ENCODE measurements around the gene SORT1. TPM values are rescaled to one million over a fixed set of nuclear protein-coding genes. Genes with fewer than 3 reads are reported as not detected.

SORT1 gene
- total and polyA plus RNA-seq, 2 of the 13 experiments (the other 11 are each of a cell fraction or from before 2014, with no cell fraction given): 32.4 to 93.0 TPM

DNA sequence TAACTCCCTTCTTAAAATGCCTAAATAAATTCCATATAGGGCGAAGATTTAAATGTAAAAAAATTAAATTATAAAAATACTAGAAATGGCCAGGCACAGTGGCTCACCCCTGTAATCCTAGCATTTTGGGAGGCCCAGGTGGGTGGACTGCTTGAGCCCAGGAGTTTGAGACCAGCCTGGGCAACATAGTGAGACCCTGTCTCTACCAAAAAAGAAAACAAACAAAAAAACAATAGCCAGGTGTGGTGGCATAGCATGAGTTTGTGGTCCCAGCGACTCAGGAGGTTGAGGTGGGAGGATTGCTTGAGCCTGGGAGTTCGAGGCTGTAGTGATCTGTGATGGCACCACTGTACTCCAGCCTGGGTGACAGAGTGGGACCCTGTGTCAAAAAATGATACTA lies 17.8 kb downstream of the SORT1 start:
- Histone ChIP-seq H3K9ac (ENCODE audit: insufficient read depth, low read depth, low read length) (no peak overlapping the region), H3K4me2 (ENCODE audit: low read depth, low read length) (no peak overlapping the region), H3K36me3 (replicated peaks in 1 of 2; ENCODE audit: control insufficient read depth in 1 of 2, insufficient read depth in 2 of 2, low read length in 2 of 2) (0 out of 5 replicates have a peak, but pooled peaks cover 0 to 5% of the 10 kb centered on the region in 2 experiments), H3K27me3 (ENCODE audit: control insufficient read depth in 1 of 2, insufficient read depth in 2 of 2, low read length in 2 of 2) (no peaks in the 10 kb centered on the region), H3K4me3 (replicated peaks in 1 of 3; ENCODE audit: insufficient read depth in 1 of 3, low read depth in 2 of 3, low read length in 3 of 3) (no peak overlapping the region), H3K9me3 (ENCODE audit: low read length) (no peaks in the 10 kb centered on the region), H3K4me1 (ENCODE audit: insufficient read depth, low read length) (peaks cover 76% of the 10 kb centered on the region), H4K20me1 (ENCODE audit: insufficient read depth, low read length) (0 out of 2 replicates have a peak, but pooled peaks cover 5% of the 10 kb centered on the region), H3K79me2 (ENCODE audit: insufficient read depth, low read length) (peaks cover 88% of the 10 kb centered on the region), H2AFZ (ENCODE audit: low read length) (no peak overlapping the region), H3K27ac (ENCODE audit: extremely low read length, insufficient read depth, low read length) (no peak overlapping the region)
- DNase-seq (ENCODE audit: low spot score) (no peak), ATAC-seq (no peak), FAIRE-seq (no peak)
- intact Hi-C loops (cut with micrococcal nuclease; ENCODE audit: unreplicated experiment): no loop called here
- BruUV-seq (replicated peaks): no TSS peak
- POLR2A ChIA-PET: interaction anchor here (1.1 to 1.9 kb wide), 3 partner anchors 9 to 18 kb away, joined by 3 to 4 read pairs (median 3); partner anchors contain the start of gene SORT1
- TF ChIP-seq ZNF644 (CRISPR knock-in tag; IDR thresholded peaks at IDR 0.05; ENCODE audit: low read depth): no peak
- TF ChIP-seq ZNF121 (CRISPR knock-in tag; IDR thresholded peaks at IDR 0.05): 0 out of 2 replicates have a peak, but pooled peaks have one; percentile 28
- CTCF ChIA-PET (ENCODE audit: low intra/inter-chr PET ratio, low total read pairs): no interaction called here
- in situ Hi-C loops (cut with HindIII; ENCODE audit: extremely low pct_ligation_motif_present, low pct_unique_long_range_greater_than_20kb): no loop called here
- WGBS (ENCODE audit: low lambda C conversion rate): 96% methylated on average over 3 of the region's 3 CpGs

DNA sequence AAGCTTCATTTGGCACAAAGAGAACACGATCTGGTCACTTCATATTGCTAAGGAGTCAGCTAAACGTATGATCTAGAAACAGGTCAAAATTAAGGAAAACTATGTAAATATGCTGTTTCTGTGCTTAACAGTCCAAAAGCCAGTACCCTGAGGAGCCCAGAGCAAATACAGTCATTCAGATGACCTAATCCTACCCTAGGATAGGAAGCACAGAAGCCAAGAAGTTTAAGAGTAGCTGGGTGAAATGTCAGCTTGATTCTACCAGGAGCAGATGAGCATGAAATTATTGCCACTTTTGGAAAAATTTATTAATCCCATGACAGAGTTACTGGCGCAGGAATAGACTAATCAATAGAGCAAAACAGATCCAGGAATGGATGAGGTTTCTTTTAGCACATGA lies 18.3 kb downstream of the SORT1 start:
- no peak for ATAC-seq
- DNase-seq (ENCODE audit: low spot score): no peak
- Histone ChIP-seq H3K4me2 (ENCODE audit: low read depth, low read length) (no peak overlapping the region), H3K9me3 (ENCODE audit: low read length) (no peaks in the 10 kb centered on the region), H2AFZ (ENCODE audit: low read length) (no peak overlapping the region), H3K79me2 (ENCODE audit: insufficient read depth, low read length) (peaks cover 88% of the 10 kb centered on the region), H3K36me3 (replicated peaks in 1 of 2; ENCODE audit: control insufficient read depth in 1 of 2, insufficient read depth in 2 of 2, low read length in 2 of 2) (0 out of 5 replicates have a peak, but pooled peaks cover 0 to 4% of the 10 kb centered on the region in 2 experiments), H3K9ac (ENCODE audit: insufficient read depth, low read depth, low read length) (no peak overlapping the region), H3K4me1 (ENCODE audit: insufficient read depth, low read length) (peaks cover 76% of the 10 kb centered on the region), H3K4me3 (replicated peaks in 1 of 3; ENCODE audit: insufficient read depth in 1 of 3, low read depth in 2 of 3, low read length in 3 of 3) (no peak overlapping the region), H3K27me3 (ENCODE audit: control insufficient read depth in 1 of 2, insufficient read depth in 2 of 2, low read length in 2 of 2) (no peaks in the 10 kb centered on the region), H3K27ac (ENCODE audit: extremely low read length, insufficient read depth, low read length) (no peak overlapping the region), H4K20me1 (ENCODE audit: insufficient read depth, low read length) (0 out of 2 replicates have a peak, but pooled peaks cover 5% of the 10 kb centered on the region)
- no TSS peak for BruUV-seq (replicated peaks)
- in situ Hi-C loops (cut with HindIII; ENCODE audit: extremely low pct_ligation_motif_present, low pct_unique_long_range_greater_than_20kb): no loop called here
- CTCF ChIA-PET (ENCODE audit: low intra/inter-chr PET ratio, low total read pairs): no interaction called here
- intact Hi-C loops (cut with micrococcal nuclease; ENCODE audit: unreplicated experiment): no loop called here
- no peak for FAIRE-seq
- WGBS (ENCODE audit: low lambda C conversion rate): 72% methylated on average over 3 of the region's 3 CpGs
- TF ChIP-seq MXI1 (IDR thresholded peaks at IDR 0.05; ENCODE audit: borderline replicate concordance, low read depth, low read length) (no peak), BCL6 (CRISPR knock-in tag; IDR thresholded peaks at IDR 0.05) (no peak), ZNF101 (CRISPR knock-in tag; IDR thresholded peaks at IDR 0.05; ENCODE audit: borderline replicate concordance, low read depth) (no peak), KDM3A (CRISPR knock-in tag; IDR thresholded peaks at IDR 0.05; ENCODE audit: low read depth) (no peak), HES4 (CRISPR knock-in tag; IDR thresholded peaks at IDR 0.05; ENCODE audit: borderline replicate concordance) (no peak)
- TF ChIP-seq, protein P1, sequence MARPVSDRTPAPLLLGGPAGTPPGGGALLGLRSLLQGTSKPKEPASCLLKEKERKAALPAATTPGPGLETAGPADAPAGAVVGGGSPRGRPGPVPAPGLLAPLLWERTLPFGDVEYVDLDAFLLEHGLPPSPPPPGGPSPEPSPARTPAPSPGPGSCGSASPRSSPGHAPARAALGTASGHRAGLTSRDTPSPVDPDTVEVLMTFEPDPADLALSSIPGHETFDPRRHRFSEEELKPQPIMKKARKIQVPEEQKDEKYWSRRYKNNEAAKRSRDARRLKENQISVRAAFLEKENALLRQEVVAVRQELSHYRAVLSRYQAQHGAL (CRISPR knock-in tag; IDR thresholded peaks at IDR 0.05; ENCODE audit: not compliant biosample characterization): no peak
- POLR2A ChIA-PET: interaction anchor here (1.1 to 1.9 kb wide), 3 partner anchors 8 to 19 kb away, joined by 3 to 4 read pairs (median 3); partner anchors contain the start of gene SORT1
